ENCODE data around the gene CRCP.

The CRCP gene

GRCh38 chr7:66190504-66190857 is 75.8 kb downstream of the CRCP start:
- DNase-seq (ENCODE audit: low spot score): no peak

- no peak for DNase-seq (ENCODE audit: low spot score)
Observed at GRCh38 chr7:66193146-66193725, 78.6 kb downstream of the CRCP start.

- DNase-seq (ENCODE audit: low spot score): no peak
Observed at GRCh38 chr7:66198469-66198868, 83.8 kb downstream of the CRCP start.

- DNase-seq (ENCODE audit: low spot score): no peak
Observed at GRCh38 chr7:66198956-66199355, 84.3 kb downstream of the CRCP start.

- no peak for DNase-seq (ENCODE audit: low spot score)
Observed at GRCh38 chr7:66202441-66202840, 87.8 kb downstream of the CRCP start.
